H1 (cell line): Measurements from ENCODE around the gene EPB41L4A. TPM values are rescaled to one million over a fixed set of nuclear protein-coding genes. Genes with fewer than 3 reads are reported as not detected.

Experiments
- CTCF ChIA-PET: fragments of 300-600 bp; sonication (Branson Sonifier 250); formaldehyde crosslinking; loops from one replicate; lab custom pipeline; 2021; ENCODE audit not compliant: partially characterized antibody; lab: Charles Lee
- POLR2A ChIA-PET: fragments of 300-600 bp; sonication (Branson Sonifier 250); formaldehyde crosslinking; loops from one replicate; lab custom pipeline; 2021; ENCODE audit warnings: inconsistent platforms; ENCODE audit not compliant: partially characterized antibody; lab: Charles Lee
- DNase-seq, 2 experiments: peaks; one replicate each; pipeline versions ENCODE4 v3.0.0 to v3.0.0-alpha.2; 2010 to 2022; ENCODE audit warnings: low spot score in 2 of 2, low read depth in 1 of 2, mixed read lengths in 1 of 2
- FAIRE-seq: peaks from 2 replicates; lab custom pipeline; 2011; peaks lifted over from hg19 to GRCh38; lab: Jason Lieb, UNC
- H2AFZ ChIP-seq: 2 replicates; pipeline ENCODE4 v1.8.1; 2012; ENCODE audit warnings: low read length, inconsistent platforms
- H2AK5ac ChIP-seq: 2 replicates; pipeline ENCODE4 v1.6.1; 2013; ENCODE audit warnings: low read depth, low read length
- H2BK120ac ChIP-seq: replicated peaks from 2 replicates; pipeline ENCODE3; 2013; ENCODE audit warnings: low read depth, low read length, inconsistent platforms
- H2BK12ac ChIP-seq: 2 replicates; pipeline ENCODE4 v1.6.1; 2013; ENCODE audit warnings: low read depth, low read length
- H2BK15ac ChIP-seq: 2 replicates; pipeline ENCODE4 v1.6.1; 2013; ENCODE audit warnings: low read length
- H2BK20ac ChIP-seq: 2 replicates; pipeline ENCODE4 v1.6.1; 2013; ENCODE audit warnings: low read length
- H2BK5ac ChIP-seq: 2 replicates; pipeline ENCODE4 v1.6.1; 2013; ENCODE audit warnings: low read depth, low read length
- H3K14ac ChIP-seq: 2 replicates; pipeline ENCODE4 v1.6.1; 2013; ENCODE audit warnings: inconsistent platforms; ENCODE audit not compliant: insufficient read length
- H3K18ac ChIP-seq: 2 replicates; pipeline ENCODE4 v1.6.1; 2013; ENCODE audit warnings: low read length; ENCODE audit errors: extremely low read depth
- H3K23ac ChIP-seq: 2 replicates; pipeline ENCODE4 v1.6.1; 2013; ENCODE audit warnings: inconsistent platforms; ENCODE audit not compliant: insufficient read length
- H3K23me2 ChIP-seq: 2 replicates; pipeline ENCODE4 v1.6.1; 2013; ENCODE audit warnings: low read depth, low read length
- H3K27ac ChIP-seq: 2 replicates; pipeline ENCODE4 v1.6.1; 2011; ENCODE audit warnings: low read depth, low read length, inconsistent platforms
- H3K27me3 ChIP-seq, 4 experiments: replicated peaks in 1 of 4; 1 replicate in 1 of 4; 2 replicates in 3 of 4; pipeline versions ENCODE4 v1.6.1 to v1.8.1; 2011 to 2013; ENCODE audit warnings: low read length in 3 of 4, mild to moderate bottlenecking in 3 of 4, inconsistent platforms in 2 of 4, mixed read lengths in 2 of 4, moderate library complexity in 1 of 4; ENCODE audit not compliant: control insufficient read depth in 3 of 4, insufficient read depth in 3 of 4; ENCODE audit errors: extremely low read depth in 1 of 4
- H3K36me3 ChIP-seq, 4 experiments: 2 replicates each; pipeline versions ENCODE4 v1.6.1 to v1.8.1; 2011 to 2013; ENCODE audit warnings: mild to moderate bottlenecking in 4 of 4, low read length in 3 of 4, moderate library complexity in 2 of 4, control low read depth in 1 of 4, inconsistent platforms in 1 of 4; ENCODE audit not compliant: insufficient read depth in 4 of 4, control insufficient read depth in 2 of 4
- H3K4ac ChIP-seq: replicated peaks from 2 replicates; pipeline ENCODE3; 2013; ENCODE audit warnings: low read length, low read depth, mixed read lengths, inconsistent platforms; ENCODE audit not compliant: insufficient read length
- H3K4me1 ChIP-seq, 4 experiments: replicated peaks in 1 of 4; 1 replicate in 1 of 4; 2 replicates in 3 of 4; pipeline versions ENCODE4 v1.6.1 to v1.8.1; 2011 to 2013; ENCODE audit warnings: low read length in 3 of 4, inconsistent platforms in 2 of 4, mixed read lengths in 1 of 4; ENCODE audit not compliant: insufficient read depth in 4 of 4, control insufficient read depth in 3 of 4
- H3K4me2 ChIP-seq, 2 experiments: 2 replicates each; pipeline versions ENCODE4 v1.6.1 to v1.8.1; 2011 to 2013; ENCODE audit warnings: low read depth in 2 of 2, low read length in 2 of 2, control low read depth in 1 of 2, inconsistent platforms in 1 of 2, mild to moderate bottlenecking in 1 of 2; ENCODE audit not compliant: insufficient read depth in 1 of 2
- H3K4me3 ChIP-seq, 4 experiments: fragments of 200-600, 300-600 bp in 1 of 4; sonication (generic), shearing (Covaris generic), sonication (Bioruptor Twin) in 1 of 4; 2 replicates each; pipeline versions ENCODE4 v1.5.1 to v1.8.1; 2011 to 2016; ENCODE audit warnings: low read length in 4 of 4, low read depth in 3 of 4, control low read depth in 2 of 4, inconsistent platforms in 2 of 4, mild to moderate bottlenecking in 2 of 4, mixed read lengths in 1 of 4, moderate library complexity in 1 of 4; ENCODE audit not compliant: insufficient read depth in 2 of 4; ENCODE audit errors: extremely low read depth in 1 of 4
- H3K56ac ChIP-seq: replicated peaks from 2 replicates; pipeline ENCODE3; 2013; ENCODE audit warnings: low read depth, mild to moderate bottlenecking, mixed read lengths, low read length, inconsistent platforms; ENCODE audit not compliant: insufficient read length
- H3K79me1 ChIP-seq: 2 replicates; pipeline ENCODE4 v1.6.1; 2013; ENCODE audit warnings: low read depth, low read length, control low read depth
- H3K79me2 ChIP-seq, 2 experiments: 2 replicates each; pipeline versions ENCODE4 v1.6.1 to v1.8.1; 2012 to 2013; ENCODE audit warnings: low read length in 2 of 2, mild to moderate bottlenecking in 2 of 2, inconsistent platforms in 1 of 2; ENCODE audit not compliant: insufficient read depth in 2 of 2, control insufficient read depth in 1 of 2
- H3K9ac ChIP-seq, 4 experiments: replicated peaks in 1 of 4; 1 replicate in 1 of 4; 2 replicates in 3 of 4; pipeline versions ENCODE4 v1.6.1 to v1.8.1; 2011 to 2013; ENCODE audit warnings: low read depth in 3 of 4, low read length in 3 of 4, control low read depth in 2 of 4, mild to moderate bottlenecking in 2 of 4, moderate library complexity in 2 of 4, inconsistent platforms in 1 of 4; ENCODE audit errors: extremely low read depth in 1 of 4
- H3K9me3 ChIP-seq, 2 experiments: 2 replicates each; pipeline versions ENCODE4 v1.6.1 to v1.8.1; 2012 to 2013; ENCODE audit warnings: mild to moderate bottlenecking in 2 of 2, moderate library complexity in 2 of 2, control low read depth in 1 of 2, inconsistent platforms in 1 of 2, low read depth in 1 of 2, low read length in 1 of 2, mixed read lengths in 1 of 2; ENCODE audit not compliant: insufficient read depth in 2 of 2
- H4K20me1 ChIP-seq, 2 experiments: replicated peaks in 1 of 2; 2 replicates each; pipeline versions ENCODE3 to v1.8.1; 2011 to 2013; ENCODE audit warnings: inconsistent platforms in 2 of 2, low read length in 2 of 2, mild to moderate bottlenecking in 1 of 2; ENCODE audit not compliant: insufficient read depth in 2 of 2, control insufficient read depth in 1 of 2
- H4K5ac ChIP-seq: 2 replicates; pipeline ENCODE4 v1.6.1; 2013; ENCODE audit warnings: low read length, low read depth, mixed read lengths, inconsistent platforms; ENCODE audit not compliant: insufficient read length
- H4K8ac ChIP-seq: 2 replicates; pipeline ENCODE4 v1.8.0; 2013; ENCODE audit warnings: mild to moderate bottlenecking, moderate library complexity, low read length, inconsistent platforms; ENCODE audit not compliant: insufficient read depth; ENCODE audit errors: extremely low read depth
- H4K91ac ChIP-seq: replicated peaks from 2 replicates; pipeline ENCODE3; 2013; ENCODE audit warnings: low read length, mixed read lengths, inconsistent platforms; ENCODE audit not compliant: insufficient read length
- ATF2 ChIP-seq: IDR thresholded peaks from 2 replicates; pipeline ENCODE4 v1.6.1; 2012; ENCODE audit warnings: low read length, inconsistent platforms
- FOSL1 ChIP-seq: IDR thresholded peaks from 2 replicates; pipeline ENCODE4 v1.6.1; 2011; ENCODE audit warnings: mild to moderate bottlenecking, low read depth, low read length, moderate library complexity; ENCODE audit not compliant: insufficient read depth
- JUN ChIP-seq: IDR thresholded peaks from 2 replicates; pipeline ENCODE4 v1.6.1; 2011; ENCODE audit warnings: low read depth, mild to moderate bottlenecking, improper control_type of control experiment, low read length
- SAP30 ChIP-seq: fragments of 300-600 bp; sonication (generic); IDR thresholded peaks from 2 replicates; pipeline ENCODE4 v1.7.1; 2012; ENCODE audit warnings: low read length, moderate library complexity, mild to moderate bottlenecking, inconsistent platforms; ENCODE audit not compliant: insufficient read depth, insufficient replicate concordance
- SIN3A ChIP-seq, 2 experiments: IDR thresholded peaks in 1 of 2; conservative IDR thresholded peaks in 1 of 2; 2 replicates each; pipeline ENCODE4 v1.6.1; 2011 to 2012; ENCODE audit warnings: low read length in 2 of 2, improper control_type of control experiment in 1 of 2, low read depth in 1 of 2, mild to moderate bottlenecking in 1 of 2
- SP1 ChIP-seq: IDR thresholded peaks from 2 replicates; pipeline ENCODE4 v1.6.1; 2011; ENCODE audit warnings: low read depth, low read length
- SP4 ChIP-seq: IDR thresholded peaks from 2 replicates; pipeline ENCODE4 v1.6.1; 2012; ENCODE audit warnings: low read length, inconsistent platforms
- SUZ12 ChIP-seq: fragments of 200-600 bp; sonication (generic); IDR thresholded peaks from 2 replicates; pipeline ENCODE4 v1.6.1; 2012; ENCODE audit warnings: mild to moderate bottlenecking, inconsistent platforms, low read length, moderate library complexity, mixed read lengths
- YY1 ChIP-seq: IDR thresholded peaks from 2 replicates; pipeline ENCODE4 v1.6.1; 2011; ENCODE audit warnings: low read depth, mild to moderate bottlenecking, low read length
- WGBS, 2 experiments: shearing (Covaris generic) in 1 of 2; methylation state at CpG; one replicate each; pipeline versions ENCODE4 v1.1.6 to v1.1.7; 2013 to 2015; ENCODE audit warnings: low lambda C conversion rate in 2 of 2, mixed read lengths in 2 of 2, inconsistent platforms in 1 of 2, low coverage in 1 of 2, missing lambda C conversion rate in 1 of 2; ENCODE audit not compliant: insufficient replicate concordance in 2 of 2, insufficient coverage in 1 of 2, insufficient read length in 1 of 2; ENCODE audit errors: extremely low coverage in 1 of 2, missing lambda C conversion rate in 1 of 2; 5-methylcytosine and 5-hydroxymethylcytosine counted together
- polyA plus RNA-seq, 7 experiments: library from polyadenylated mRNA; depleted of rRNA in 3 of 7; stranded (reverse) in 5 of 7; unstranded in 2 of 7; fragments of >200 nt in 5 of 7; fragments of 200-250 nt in 2 of 7; gene quantifications; 1 replicate in 5 of 7; 2 replicates in 1 of 7; 4 replicates in 1 of 7; pipeline versions ENCODE4 v1.2.1 to v1.2.3, GENCODE V29; 2011 to 2013; ENCODE audit warnings: missing spikeins in 2 of 7, mixed read lengths in 2 of 7
- total RNA-seq: library from RNA; stranded (reverse); fragmentation: NEBNext Ultra II Directional; extraction: Animal tissue kit (Norgen Biotek cat#: 25700); gene quantifications from 2 replicates; pipeline ENCODE4 v1.2.1, GENCODE V29; 2021
- TF ChIP-seq, protein P1 (sequence below), 3 experiments: IDR thresholded peaks; 1 replicate in 2 of 3; 2 replicates in 1 of 3; pipeline versions ENCODE4 v1.5.1 to v1.6.1; 2011; ENCODE audit warnings: low read length in 3 of 3, mild to moderate bottlenecking in 3 of 3, inconsistent platforms in 2 of 3, low read depth in 1 of 3, moderate library complexity in 1 of 3; ENCODE audit not compliant: insufficient read depth in 1 of 3; ENCODE audit errors: control extremely low read depth in 1 of 3

Gene EPB41L4A
- total and polyA plus RNA-seq, 2 of the 8 experiments (the other 6 are each of a cell fraction or from before 2014, with no cell fraction given) = 1.6 to 4.6 TPM

DNA sequence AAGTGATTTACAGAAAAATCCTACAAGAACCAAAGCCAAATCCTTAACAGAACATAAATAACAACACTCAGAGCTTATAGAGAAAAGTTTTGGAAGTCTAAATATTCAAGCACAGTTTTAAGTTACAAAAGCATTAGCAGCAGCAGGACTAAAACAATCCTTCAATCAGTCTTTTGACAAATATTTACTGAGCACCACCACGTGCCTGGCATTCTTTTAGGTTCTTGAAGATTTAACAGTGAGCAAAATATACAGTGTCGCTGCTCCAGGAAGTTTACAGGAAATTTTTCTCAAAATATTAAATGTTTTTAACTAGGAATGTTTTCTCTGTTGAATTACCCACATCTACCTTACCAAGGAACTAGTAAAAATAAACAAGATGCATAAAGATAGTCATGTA, 11.4 kb downstream of the EPB41L4A start:
- no peak overlapping the region for H3K4ac ChIP-seq
- no peaks in the 10 kb centered on the region for H3K23me2 ChIP-seq
- H3K79me2 ChIP-seq = no peaks in the 10 kb centered on the region
- H4K8ac ChIP-seq = no peak overlapping the region
- H3K14ac ChIP-seq = no peak overlapping the region
- H2BK12ac ChIP-seq = no peak overlapping the region
- H3K27me3 ChIP-seq = no peaks in the 10 kb centered on the region
- H3K36me3 ChIP-seq = no peaks in the 10 kb centered on the region
- H3K4me3 ChIP-seq = no peak overlapping the region
- H2BK5ac ChIP-seq = no peak overlapping the region
- H2BK15ac ChIP-seq = no peak overlapping the region
- peaks cover 2 to 6% (median 4%) of the 10 kb centered on the region in 4 experiments; a peak in 5 of 7 replicates for H3K4me1 ChIP-seq
- H3K4me2 ChIP-seq = no peak overlapping the region
- POLR2A ChIA-PET = no interaction called here
- no peak overlapping the region for H2BK20ac ChIP-seq
- H2BK120ac ChIP-seq = no peak overlapping the region
- FAIRE-seq = no peak
- no peak overlapping the region for H4K91ac ChIP-seq
- CTCF ChIA-PET = interaction anchor here (2.1 to 2.5 kb wide), 2 partner anchors 12 to 199 kb away, joined by 4 to 16 read pairs; partner anchors contain the start of gene EPB41L4A
- H4K20me1 ChIP-seq = no peaks in the 10 kb centered on the region
- no peak overlapping the region for H2AFZ ChIP-seq
- H4K5ac ChIP-seq = no peak overlapping the region
- H2AK5ac ChIP-seq = no peak overlapping the region
- no peaks in the 10 kb centered on the region for H3K9me3 ChIP-seq
- no peak overlapping the region for H3K56ac ChIP-seq
- no peak overlapping the region for H3K23ac ChIP-seq
- WGBS, 2 experiments = 73% methylated on average over 2 of the region's 2 CpGs; no CpG with 5 or more reads in 1 of the 2 experiments
- DNase-seq = no peak
- H3K18ac ChIP-seq = no peak overlapping the region
- no peaks in the 10 kb centered on the region for H3K79me1 ChIP-seq
- no peak overlapping the region for H3K9ac ChIP-seq
- no peak overlapping the region for H3K27ac ChIP-seq
- TF ChIP-seq SP1 = no peak
- TF ChIP-seq, protein P1, sequence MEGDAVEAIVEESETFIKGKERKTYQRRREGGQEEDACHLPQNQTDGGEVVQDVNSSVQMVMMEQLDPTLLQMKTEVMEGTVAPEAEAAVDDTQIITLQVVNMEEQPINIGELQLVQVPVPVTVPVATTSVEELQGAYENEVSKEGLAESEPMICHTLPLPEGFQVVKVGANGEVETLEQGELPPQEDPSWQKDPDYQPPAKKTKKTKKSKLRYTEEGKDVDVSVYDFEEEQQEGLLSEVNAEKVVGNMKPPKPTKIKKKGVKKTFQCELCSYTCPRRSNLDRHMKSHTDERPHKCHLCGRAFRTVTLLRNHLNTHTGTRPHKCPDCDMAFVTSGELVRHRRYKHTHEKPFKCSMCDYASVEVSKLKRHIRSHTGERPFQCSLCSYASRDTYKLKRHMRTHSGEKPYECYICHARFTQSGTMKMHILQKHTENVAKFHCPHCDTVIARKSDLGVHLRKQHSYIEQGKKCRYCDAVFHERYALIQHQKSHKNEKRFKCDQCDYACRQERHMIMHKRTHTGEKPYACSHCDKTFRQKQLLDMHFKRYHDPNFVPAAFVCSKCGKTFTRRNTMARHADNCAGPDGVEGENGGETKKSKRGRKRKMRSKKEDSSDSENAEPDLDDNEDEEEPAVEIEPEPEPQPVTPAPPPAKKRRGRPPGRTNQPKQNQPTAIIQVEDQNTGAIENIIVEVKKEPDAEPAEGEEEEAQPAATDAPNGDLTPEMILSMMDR (IDR thresholded peaks at IDR 0.05; ENCODE audit: control extremely low read depth in 1 of 3, insufficient read depth in 1 of 3, low read depth in 1 of 3, low read length in 3 of 3) = no peak
- TF ChIP-seq ATF2 = no peak
- TF ChIP-seq SAP30 = no peak
- TF ChIP-seq FOSL1 = no peak
- TF ChIP-seq JUN = no peak
- TF ChIP-seq YY1 = no peak
- TF ChIP-seq SUZ12 = no peak
- TF ChIP-seq SIN3A (conservative IDR thresholded peaks at IDR 0.05 in 1 of 2, IDR thresholded peaks at IDR 0.05 in 1 of 2; ENCODE audit: low read depth in 1 of 2, low read length in 2 of 2) = no peak
- TF ChIP-seq SP4 = no peak
